ENCODE results near the gene LRRTM4. TPM values are rescaled to one million over a fixed set of nuclear protein-coding genes. Genes with fewer than 3 reads are reported as not detected.

Gene LRRTM4
- total and polyA plus RNA-seq, 2 experiments from 2014 or later: 4.5 to 15.4 TPM

DNA sequence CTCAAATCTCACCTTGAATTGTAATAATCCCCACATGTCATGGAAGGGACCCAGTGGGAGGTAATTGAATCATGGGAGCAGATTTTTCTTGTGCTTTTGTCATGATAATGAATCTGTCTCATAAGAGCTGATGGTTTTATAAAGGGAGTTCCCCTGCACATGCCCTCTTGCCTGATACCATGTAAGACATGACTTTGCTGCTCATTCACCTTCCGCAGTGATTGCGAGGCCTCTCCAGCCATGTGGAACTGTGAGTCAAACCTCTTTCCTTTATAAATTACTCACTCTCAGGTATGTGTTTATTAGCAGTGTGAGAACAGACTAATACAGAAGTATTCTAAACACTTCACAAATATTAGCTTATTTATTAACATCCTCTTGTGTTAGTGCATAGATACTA, 516.7 kb downstream of the LRRTM4 start (continued):
- TF ChIP-seq REST (IDR thresholded peaks at IDR 0.05; ENCODE audit: unreplicated experiment): no peak
- TF ChIP-seq EZH2phosphoT487 (IDR thresholded peaks at IDR 0.05; ENCODE audit: unreplicated experiment): no peak
- no peak for TF ChIP-seq STAT1 (IDR thresholded peaks at IDR 0.05; ENCODE audit: unreplicated experiment)
- TF ChIP-seq ETS1 (IDR thresholded peaks at IDR 0.05): no peak
- TF ChIP-seq ZNF114 (CRISPR knock-in tag; IDR thresholded peaks at IDR 0.05): no peak
- TF ChIP-seq EZH2 (IDR thresholded peaks at IDR 0.05; ENCODE audit: low read depth, unreplicated experiment): no peak

DNA sequence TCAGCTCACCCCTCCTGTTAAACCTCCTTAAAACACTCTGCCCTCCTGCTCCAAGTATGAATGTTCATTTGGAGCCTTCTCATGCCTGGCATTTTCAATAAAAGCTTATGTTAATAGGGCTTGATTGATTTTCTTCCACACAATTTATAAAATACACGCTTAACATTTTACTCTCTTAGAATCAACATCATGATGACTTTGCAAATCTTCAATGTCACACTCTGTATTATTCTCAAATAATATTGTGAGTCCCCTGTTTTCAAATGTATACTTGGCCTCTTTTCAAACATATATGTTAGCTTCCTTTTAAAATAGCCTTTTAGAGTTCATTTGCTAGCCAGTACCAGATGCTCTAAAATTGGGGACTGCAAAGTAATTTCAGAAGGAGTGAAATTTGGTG, 520.3 kb downstream of the LRRTM4 start:
- Histone ChIP-seq H3K27me3 (ENCODE audit: insufficient read depth) (no peaks in the 10 kb centered on the region), H3K27ac (ENCODE audit: low read depth) (no peak overlapping the region), H3K9me2 (ENCODE audit: insufficient read depth) (no peaks in the 10 kb centered on the region), H4K20me1 (replicated peaks; ENCODE audit: insufficient read depth) (no peaks in the 10 kb centered on the region), H3K4me3 (no peak overlapping the region), H3K4me1 (ENCODE audit: insufficient read depth) (peaks cover 4% of the 10 kb centered on the region), H3K79me2 (replicated peaks; ENCODE audit: insufficient read depth) (no peaks in the 10 kb centered on the region), H3F3A (replicated peaks; ENCODE audit: low read depth) (no peaks in the 10 kb centered on the region), H3K4me2 (no peak overlapping the region), H2AFZ (0 out of 2 replicates have a peak overlapping the region, but pooled peaks have one; percentile 69), H3K36me3 (ENCODE audit: insufficient read depth) (peaks cover 6% of the 10 kb centered on the region; the same call in 1 of the 2 replicates)
- DNase-seq (ENCODE audit: low spot score) (no peak), ATAC-seq (no peak)
- H3K9me3 Mint-ChIP-seq: peaks cover 7% of the 10 kb centered on the region; the same call in 2 of the 3 replicates
- H3K27me3 Mint-ChIP-seq (ENCODE audit: insufficient read depth, low read depth, poor library complexity): peaks cover 3% of the 10 kb centered on the region
- H3K4me1 Mint-ChIP-seq: peaks cover 22% of the 10 kb centered on the region
- peaks cover 19% of the 10 kb centered on the region; the same call in 2 of the 3 replicates for H3K36me3 Mint-ChIP-seq (ENCODE audit: low read depth)
- H3K27ac Mint-ChIP-seq: peak overlapping the region; percentile 66
- H3K4me3 Mint-ChIP-seq: no peak overlapping the region
- no peak for TF ChIP-seq EZH2phosphoT487 (IDR thresholded peaks at IDR 0.05; ENCODE audit: unreplicated experiment)
- no peak for TF ChIP-seq NANOG (IDR thresholded peaks at IDR 0.05; ENCODE audit: borderline replicate concordance)
- TF ChIP-seq EZH2 (IDR thresholded peaks at IDR 0.05; ENCODE audit: low read depth, unreplicated experiment): no peak
- TF ChIP-seq POLR2AphosphoS5 (IDR thresholded peaks at IDR 0.05; ENCODE audit: low read depth): no peak
- no peak for TF ChIP-seq ETS1 (IDR thresholded peaks at IDR 0.05)
- no peak for TF ChIP-seq ZNF331 (CRISPR knock-in tag; IDR thresholded peaks at IDR 0.05; ENCODE audit: low read depth)
- TF ChIP-seq ZNF114 (CRISPR knock-in tag; IDR thresholded peaks at IDR 0.05): no peak
